SH-SY5Y (cell line): ENCODE results near the gene MTA1.

Source experiments
- GATA2 ChIP-seq: IDR thresholded peaks from 2 replicates; pipeline ENCODE4 v1.6.1; 2011; ENCODE audit warnings: mild to moderate bottlenecking, low read depth, low read length
- GATA3 ChIP-seq: IDR thresholded peaks from 2 replicates; pipeline ENCODE4 v1.6.1; 2011; ENCODE audit warnings: low read depth, mild to moderate bottlenecking, low read length, moderate library complexity

Gene MTA1

DNA sequence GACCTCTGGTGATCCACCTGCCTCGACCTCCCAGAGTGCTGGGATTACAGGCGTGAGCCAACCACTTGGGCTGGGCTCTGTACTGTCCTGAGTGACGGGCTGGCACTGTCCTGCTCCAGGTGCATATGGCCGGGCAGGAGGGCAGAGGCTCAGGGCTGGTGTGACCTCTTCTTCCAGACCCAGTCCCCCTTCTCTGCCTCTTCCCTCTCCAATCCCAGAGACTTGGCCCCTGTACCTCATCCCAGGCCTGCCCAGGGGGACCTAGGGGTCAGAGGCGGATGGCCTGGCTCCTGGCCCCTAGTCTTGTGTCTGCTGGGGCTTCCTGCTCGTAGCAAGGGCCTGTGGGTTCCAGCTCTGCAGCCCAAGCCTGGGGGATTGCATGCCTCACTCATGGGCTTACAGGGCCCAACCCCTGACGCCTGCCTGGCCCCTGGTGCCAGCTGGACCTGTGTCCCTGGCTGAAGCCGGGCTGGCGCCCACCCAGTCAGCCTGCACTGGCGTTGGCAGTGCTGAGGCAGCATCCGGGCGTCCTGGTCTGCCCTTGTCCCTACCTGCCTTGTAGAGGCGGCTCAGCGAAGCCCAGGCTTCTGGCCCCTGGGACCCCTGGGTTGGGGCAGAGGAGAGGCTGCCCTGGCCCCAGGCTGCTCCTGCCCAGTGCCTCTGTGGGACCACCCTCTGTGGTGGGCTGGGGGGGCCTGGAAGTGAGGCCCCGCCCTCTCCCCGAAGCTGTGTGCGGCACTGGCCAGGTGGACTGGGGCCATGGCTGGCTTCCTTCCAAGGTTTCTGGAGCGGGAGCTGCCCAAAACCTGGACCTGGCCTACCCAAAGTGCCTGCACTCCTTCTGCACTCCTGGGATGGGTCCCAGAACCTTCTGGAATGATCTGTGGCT, 75.7 kb downstream of the MTA1 start:
- TF ChIP-seq GATA2 = no peak
- TF ChIP-seq GATA3 = no peak

DNA sequence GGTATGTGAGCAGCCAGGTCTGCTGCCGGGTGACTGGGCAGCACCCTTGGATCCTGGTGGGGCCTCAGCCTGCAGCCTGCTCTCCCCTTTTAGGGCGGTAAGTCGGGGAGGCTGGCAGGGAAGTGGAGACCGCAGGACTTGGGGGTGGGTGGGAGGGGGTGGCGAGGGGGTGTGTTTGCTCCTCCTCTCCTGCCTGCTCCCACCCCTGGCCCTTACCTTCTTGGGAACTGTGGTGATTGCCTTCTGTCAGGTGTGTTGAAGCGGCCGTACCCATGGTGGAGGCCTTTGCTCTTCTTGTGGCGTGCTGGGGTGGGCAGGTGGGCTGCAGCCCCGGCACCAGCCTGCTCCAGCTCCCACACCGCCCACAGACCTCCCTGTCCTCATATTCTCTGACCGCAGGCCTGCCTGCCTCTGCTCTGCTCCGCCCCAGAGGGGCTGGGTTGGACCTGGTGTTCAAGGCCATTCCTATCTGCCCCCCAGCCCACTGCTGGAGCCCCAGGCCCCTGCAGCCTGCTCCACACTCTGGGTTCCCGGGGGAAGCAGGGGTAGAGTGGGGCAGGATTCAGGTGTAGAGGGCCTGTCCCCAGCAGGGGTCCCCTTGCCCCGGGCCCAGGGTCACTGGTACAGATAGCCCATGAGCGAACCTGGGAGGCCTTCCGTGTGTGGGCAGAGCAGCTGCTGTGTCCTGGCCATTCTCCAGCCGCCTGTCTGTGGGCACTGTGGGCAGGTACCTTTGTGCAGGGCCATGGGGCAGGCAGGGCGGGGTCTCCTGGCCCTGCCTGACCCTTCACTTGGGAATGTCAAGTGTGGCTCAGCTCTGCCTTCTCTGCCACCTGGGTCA, 76.6 kb downstream of the MTA1 start:
- TF ChIP-seq GATA2 (no peak), GATA3 (no peak)

DNA sequence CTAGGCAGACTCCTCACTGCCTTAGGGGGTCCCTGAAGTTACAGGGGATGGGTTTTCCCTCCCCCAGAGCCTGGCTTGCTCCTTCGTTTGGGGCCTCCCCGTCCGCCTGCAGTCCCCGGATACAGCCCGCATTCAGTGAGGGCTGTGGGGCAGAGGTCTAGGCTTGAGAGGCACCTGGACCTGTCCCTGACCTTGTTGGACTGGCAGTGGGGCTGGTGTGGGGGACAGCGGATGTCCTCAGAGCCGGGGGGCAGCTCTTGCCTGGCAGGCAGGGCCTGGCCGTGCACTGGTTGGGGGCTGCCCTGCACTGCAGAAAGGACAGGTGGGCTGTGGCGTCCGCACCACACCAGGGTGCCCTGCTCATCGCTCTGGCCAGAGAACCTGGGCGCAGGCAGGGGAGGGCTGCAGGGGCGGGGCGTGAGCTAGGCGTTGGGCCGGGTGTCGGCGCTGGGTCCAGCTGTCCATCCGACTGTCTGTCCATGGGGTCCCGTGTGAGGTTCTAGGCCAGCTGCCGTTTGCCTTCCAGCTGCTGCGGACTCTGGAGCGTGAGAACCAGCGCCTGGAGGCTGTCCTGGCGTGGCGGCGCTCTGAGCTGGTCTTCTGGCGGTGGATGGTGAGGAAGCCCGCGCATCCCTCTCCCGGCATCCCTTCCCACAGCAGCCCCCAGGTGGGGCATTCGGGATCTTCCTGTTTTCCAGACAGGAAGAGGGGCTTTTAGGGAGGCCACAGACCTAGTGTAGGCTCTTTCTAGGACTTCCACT, 77.4 kb downstream of the MTA1 start:
- TF ChIP-seq GATA2 = no peak
- no peak for TF ChIP-seq GATA3

DNA sequence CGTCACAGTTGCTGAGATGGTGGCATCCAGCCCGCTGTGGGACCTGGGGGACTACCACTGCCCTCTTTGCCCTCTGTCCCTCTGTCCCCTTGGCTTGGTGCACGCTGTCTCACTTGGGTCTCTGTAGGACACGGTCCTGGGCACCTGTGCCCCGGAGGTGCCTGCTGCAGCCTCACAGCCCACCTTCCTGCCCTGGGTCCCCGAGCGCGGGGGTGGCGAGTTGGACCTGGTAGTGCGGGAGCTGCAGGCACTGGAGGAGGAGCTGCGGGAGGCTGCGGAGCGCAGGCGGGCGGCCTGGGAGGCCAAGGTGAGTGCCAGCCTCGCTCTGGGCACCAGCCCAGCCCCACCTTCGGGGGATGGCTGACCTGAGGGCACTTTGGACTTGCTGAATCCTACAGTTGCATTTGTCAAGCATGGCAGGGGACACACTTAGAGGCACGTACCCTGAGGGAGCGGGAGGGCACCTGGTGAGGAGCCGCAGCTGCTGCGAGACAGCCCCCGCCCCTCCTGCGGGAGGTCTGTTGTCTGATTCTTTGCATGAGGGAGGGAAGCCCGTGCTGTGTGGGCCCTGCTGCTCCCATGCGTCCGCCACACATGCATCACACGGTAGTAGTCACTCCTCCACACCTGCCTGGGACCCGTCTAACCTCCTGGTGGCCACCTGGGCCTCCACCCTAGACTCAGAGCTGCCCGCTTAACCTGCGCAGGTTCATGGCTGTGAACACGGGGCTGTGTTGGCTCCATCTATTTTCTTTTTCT, 78.2 kb downstream of the MTA1 start:
- TF ChIP-seq GATA2 (no peak), GATA3 (no peak)

GRCh38 chr14:105498430-105499255, 79.0 kb downstream of the MTA1 start:
- TF ChIP-seq GATA3 = no peak
- no peak for TF ChIP-seq GATA2

- TF ChIP-seq GATA2 (no peak), GATA3 (no peak)
These were observed 79.8 kb downstream of the MTA1 start for GRCh38 chr14:105499256-105500035.

GRCh38 chr14:105500036-105500725, 80.6 kb downstream of the MTA1 start:
- no peak for TF ChIP-seq GATA2
- TF ChIP-seq GATA3 = no peak

DNA sequence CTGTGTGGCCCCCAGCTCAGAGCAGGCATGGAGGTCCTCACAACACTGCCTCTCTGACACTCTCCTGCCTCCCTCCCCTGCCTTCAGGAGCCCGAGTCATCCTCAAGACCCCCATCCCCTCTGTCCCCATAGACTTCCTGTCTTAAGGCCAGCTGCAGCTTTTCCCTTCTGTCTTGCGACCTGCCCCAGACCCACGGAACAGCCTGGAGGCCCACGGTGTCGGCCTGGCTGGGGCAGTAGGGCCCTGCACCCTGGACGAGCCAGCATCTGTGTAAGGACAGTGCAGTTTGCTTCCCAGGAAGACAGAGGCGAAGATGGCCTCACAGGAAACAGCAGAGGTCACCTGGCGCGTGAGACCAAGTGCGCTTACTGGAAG, 81.1 kb downstream of the MTA1 start:
- TF ChIP-seq GATA3 = no peak
- no peak for TF ChIP-seq GATA2

GRCh38 chr14:105501504-105502291, 82.1 kb downstream of the MTA1 start:
- TF ChIP-seq GATA2 = no peak
- no peak for TF ChIP-seq GATA3

DNA sequence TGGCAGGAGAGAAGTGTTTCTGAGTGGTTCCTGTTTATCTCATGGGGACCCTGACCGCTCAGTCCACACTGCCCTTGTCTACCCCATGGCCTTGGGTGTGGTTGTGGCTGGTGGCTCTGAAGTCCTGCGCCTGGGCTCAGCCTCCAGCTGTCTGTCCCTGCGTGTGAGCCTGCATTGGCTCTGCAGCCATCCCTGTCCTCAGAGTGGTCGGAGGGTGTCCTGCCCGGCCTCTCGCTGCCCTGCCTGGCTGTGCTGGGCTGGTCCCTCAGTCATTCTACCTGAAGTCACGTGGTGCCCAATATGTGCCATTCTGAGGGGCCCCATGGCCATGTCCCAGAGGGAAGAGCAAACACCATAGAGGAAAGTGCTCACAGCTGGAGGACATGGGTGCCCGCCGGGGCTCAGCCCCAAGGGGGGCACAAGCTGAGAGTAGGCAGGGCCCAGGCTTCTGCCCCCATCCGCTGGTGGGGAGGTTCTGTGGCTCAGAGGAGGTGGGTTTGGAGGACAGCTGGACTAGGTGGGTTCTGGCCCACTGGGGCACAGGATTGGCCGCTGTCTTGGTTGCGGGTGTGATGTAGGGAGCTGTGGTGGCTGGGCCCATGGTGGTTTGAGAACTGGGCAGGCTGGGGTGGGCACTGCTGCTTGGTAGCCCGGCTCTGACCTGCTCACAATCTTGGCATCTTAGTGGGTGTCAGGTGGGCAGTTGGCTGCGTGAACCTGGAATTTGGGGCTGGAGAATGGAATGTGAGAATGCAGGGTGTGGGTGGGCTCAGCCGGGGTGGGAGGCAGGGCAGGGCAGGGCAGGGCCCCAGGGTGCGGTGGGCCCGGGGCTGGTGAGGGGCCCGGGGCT, 83.0 kb downstream of the MTA1 start:
- no peak for TF ChIP-seq GATA3
- no peak for TF ChIP-seq GATA2

DNA sequence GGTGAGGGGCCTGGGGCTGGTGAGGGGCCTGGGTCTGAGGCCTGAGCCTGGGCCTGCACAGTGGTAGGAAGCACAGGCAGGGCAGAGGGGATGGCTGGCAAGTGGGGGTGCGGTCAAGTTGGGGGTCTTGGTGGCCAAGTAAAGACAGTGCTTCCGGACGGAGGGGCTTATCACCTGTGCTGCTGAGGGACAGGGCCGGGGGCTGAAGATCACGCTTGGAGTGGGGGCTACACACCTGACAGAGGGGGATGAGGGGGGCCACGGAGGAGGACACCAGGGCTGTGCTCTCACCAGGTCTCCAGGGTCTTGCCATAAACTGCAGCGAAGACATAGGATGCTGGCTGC, 83.6 kb downstream of the MTA1 start:
- TF ChIP-seq GATA3 (no peak), GATA2 (no peak)
